ENCODE data around the gene CD300E. TPM values are rescaled to one million over a fixed set of nuclear protein-coding genes. Genes with fewer than 3 reads are reported as not detected.

Gene CD300E
- total RNA-seq, 1 experiment from 2014 or later: not detected

- peaks cover 81% of the 10 kb centered on the region for H3K27me3 Mint-ChIP-seq (ENCODE audit: insufficient read depth, unreplicated experiment)
- H3K4me3 Mint-ChIP-seq (ENCODE audit: unreplicated experiment): no peak overlapping the region
- no peaks in the 10 kb centered on the region for H3K36me3 Mint-ChIP-seq (ENCODE audit: insufficient read depth, unreplicated experiment)
- CTCF ChIA-PET: interaction anchor here (0.7 to 1.4 kb wide), 4 partner anchors 27 to 147 kb away, joined by 3 to 5 read pairs (median 3); no protein-coding TSS in a partner anchor
- POLR2A ChIA-PET: interaction anchor here (1.4 kb wide), 1 partner anchor 12 kb away, joined by 3 read pairs; no protein-coding TSS in a partner anchor
- H3K4me1 Mint-ChIP-seq (ENCODE audit: insufficient read depth, unreplicated experiment): peaks cover 9% of the 10 kb centered on the region
- no TSS peak for BruUV-seq (replicated peaks)
- H3K9me3 Mint-ChIP-seq (ENCODE audit: unreplicated experiment): no peaks in the 10 kb centered on the region
- intact Hi-C loops (cut with micrococcal nuclease): no loop called here
- no peak overlapping the region for H3K27ac Mint-ChIP-seq (ENCODE audit: low read depth, unreplicated experiment)
- DNase-seq (ENCODE audit: unreplicated experiment): no peak
- no peak for TF ChIP-seq CTCF (IDR thresholded peaks at IDR 0.05; ENCODE audit: unreplicated experiment)
These were observed 593 bp upstream of the CD300E start for GRCh38 chr17:74624131-74624530.

GRCh38 chr17:74619077-74619673 is 4.4 kb downstream of the CD300E start:
- ChIA-PET POLR2A (interaction anchor here (0.9 to 2.0 kb wide), 2 partner anchors 14 to 18 kb away, joined by 3 to 8 read pairs; no protein-coding TSS in a partner anchor), CTCF (interaction anchor here (0.6 to 1.8 kb wide), 3 partner anchors 8 to 13 kb away, joined by 3 to 4 read pairs (median 4); no protein-coding TSS in a partner anchor)
- no peak overlapping the region for H3K4me3 Mint-ChIP-seq (ENCODE audit: unreplicated experiment)
- no peaks in the 10 kb centered on the region for H3K9me3 Mint-ChIP-seq (ENCODE audit: unreplicated experiment)
- peaks cover 10% of the 10 kb centered on the region for H3K4me1 Mint-ChIP-seq (ENCODE audit: insufficient read depth, unreplicated experiment)
- BruUV-seq (replicated peaks): no TSS peak
- no peaks in the 10 kb centered on the region for H3K36me3 Mint-ChIP-seq (ENCODE audit: insufficient read depth, unreplicated experiment)
- no peak overlapping the region for H3K27ac Mint-ChIP-seq (ENCODE audit: low read depth, unreplicated experiment)
- TF ChIP-seq CTCF (IDR thresholded peaks at IDR 0.05; ENCODE audit: unreplicated experiment): no peak
- intact Hi-C loops (cut with micrococcal nuclease): no loop called here
- DNase-seq (ENCODE audit: unreplicated experiment): peak; percentile 25
- peaks cover 86% of the 10 kb centered on the region for H3K27me3 Mint-ChIP-seq (ENCODE audit: insufficient read depth, unreplicated experiment)

GRCh38 chr17:74618451-74618850 is 5.1 kb downstream of the CD300E start:
- BruUV-seq (replicated peaks): no TSS peak
- Mint-ChIP-seq H3K9me3 (ENCODE audit: unreplicated experiment) (no peaks in the 10 kb centered on the region), H3K4me3 (ENCODE audit: unreplicated experiment) (no peak overlapping the region), H3K36me3 (ENCODE audit: insufficient read depth, unreplicated experiment) (no peaks in the 10 kb centered on the region), H3K27me3 (ENCODE audit: insufficient read depth, unreplicated experiment) (peaks cover 79% of the 10 kb centered on the region), H3K27ac (ENCODE audit: low read depth, unreplicated experiment) (no peak overlapping the region), H3K4me1 (ENCODE audit: insufficient read depth, unreplicated experiment) (peaks cover 6% of the 10 kb centered on the region)
- intact Hi-C loops (cut with micrococcal nuclease): no loop called here
- ChIA-PET CTCF (interaction anchor here (1.8 kb wide), 1 partner anchor 14 kb away, joined by 4 read pairs; no protein-coding TSS in a partner anchor), POLR2A (interaction anchor here (2.0 kb wide), 1 partner anchor 13 kb away, joined by 8 read pairs; no protein-coding TSS in a partner anchor)
- DNase-seq (ENCODE audit: unreplicated experiment): no peak
- no peak for TF ChIP-seq CTCF (IDR thresholded peaks at IDR 0.05; ENCODE audit: unreplicated experiment)

- H3K36me3 Mint-ChIP-seq (ENCODE audit: insufficient read depth, unreplicated experiment): no peaks in the 10 kb centered on the region
- intact Hi-C loops (cut with micrococcal nuclease): no loop called here
- no peak for DNase-seq (ENCODE audit: unreplicated experiment)
- H3K27me3 Mint-ChIP-seq (ENCODE audit: insufficient read depth, unreplicated experiment): peaks cover 71% of the 10 kb centered on the region
- H3K27ac Mint-ChIP-seq (ENCODE audit: low read depth, unreplicated experiment): no peak overlapping the region
- no peak for TF ChIP-seq CTCF (IDR thresholded peaks at IDR 0.05; ENCODE audit: unreplicated experiment)
- CTCF ChIA-PET: no interaction called here
- peaks cover 6% of the 10 kb centered on the region for H3K4me1 Mint-ChIP-seq (ENCODE audit: insufficient read depth, unreplicated experiment)
- POLR2A ChIA-PET: interaction anchor here (0.6 kb wide), 2 partner anchors 133 to 1238 kb away, joined by 4 read pairs; no protein-coding TSS in a partner anchor
- no peak overlapping the region for H3K4me3 Mint-ChIP-seq (ENCODE audit: unreplicated experiment)
- H3K9me3 Mint-ChIP-seq (ENCODE audit: unreplicated experiment): no peaks in the 10 kb centered on the region
- no TSS peak for BruUV-seq (replicated peaks)
These were observed 6.8 kb downstream of the CD300E start for GRCh38 chr17:74616696-74617095.
